Endothelial cell of hepatic sinusoid (primary cell): ENCODE results near the gene ZNF730.
"Not testable (repeated sequence)": the region's sequence is repeated elsewhere in the genome, so short reads cannot be mapped to it uniquely, and the experiment has no call there.

Experiments
- in situ Hi-C: cut with HindIII; loops from 2 replicates; pipeline ENCODE4 v1.10.0; 2017; ENCODE audit warnings: low sequenced_read_pairs

ZNF730 gene

DNA sequence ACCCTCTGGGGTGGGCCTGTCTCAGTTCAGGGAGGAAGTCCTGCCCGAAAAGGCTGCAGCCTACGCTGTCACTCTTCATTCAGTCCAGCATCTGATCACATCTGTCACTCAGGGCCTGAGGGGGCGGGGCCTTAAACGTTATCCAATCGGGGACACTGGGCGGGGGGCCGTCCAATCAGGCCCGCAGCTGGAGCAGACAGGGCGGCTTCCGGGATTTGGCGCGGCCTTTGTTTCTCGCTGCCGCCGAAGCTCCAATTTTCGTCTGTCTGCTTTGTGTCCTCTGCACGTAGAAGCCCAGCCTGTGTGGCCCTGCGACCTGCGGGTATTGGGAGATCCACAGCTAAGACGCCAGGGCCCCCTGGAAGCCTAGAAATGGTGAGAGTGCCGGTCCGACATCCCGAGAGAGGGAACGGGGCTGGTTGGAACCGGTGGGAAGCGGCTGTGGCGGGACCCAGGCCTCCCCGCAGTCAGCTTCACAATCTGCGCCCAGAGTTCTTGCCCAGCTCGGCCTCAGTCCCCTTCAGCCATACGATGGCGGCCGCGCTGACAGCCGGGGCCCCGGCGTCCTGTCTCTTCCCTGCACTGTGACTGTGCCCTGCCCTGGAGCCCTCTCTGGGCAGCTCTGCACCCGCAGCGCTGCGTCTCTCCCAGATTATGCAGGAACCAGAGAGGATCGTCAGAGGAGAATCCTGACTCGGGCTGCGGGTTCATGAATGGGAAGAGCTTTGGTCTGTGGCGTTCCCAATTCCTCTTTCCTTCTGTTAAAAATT is at the start of gene ZNF730:
TSS of gene ZNF730 (plus strand) at position 224 of the 770 bp plus-strand sequence. CDS start at position 373, 149 bp downstream.
- in situ Hi-C loops, result no loop called here

- in situ Hi-C loops, result no loop called here
Observed at GRCh38 chr19:23070353-23071146, 46.3 kb upstream of the ZNF730 start.

DNA sequence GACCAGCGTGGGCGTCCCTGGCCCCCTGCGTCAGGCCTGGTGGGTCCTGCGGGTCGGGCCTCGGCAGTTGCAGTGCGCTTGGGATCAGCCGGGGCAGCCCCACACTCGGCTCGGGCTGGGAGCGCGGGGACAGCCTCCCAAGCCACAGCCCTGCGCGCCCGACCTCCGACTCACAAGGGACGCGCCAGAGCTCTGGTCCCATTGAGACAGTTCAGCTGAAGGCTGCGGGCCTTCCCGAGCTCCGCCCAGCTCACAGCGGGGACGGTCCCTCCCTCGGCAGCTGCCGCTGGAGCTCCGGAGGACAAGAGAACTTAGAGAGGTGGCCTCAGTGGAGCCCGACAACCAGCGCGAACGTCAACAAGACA is 45.7 kb upstream of the ZNF730 start:
- in situ Hi-C loops, result no loop called here

DNA sequence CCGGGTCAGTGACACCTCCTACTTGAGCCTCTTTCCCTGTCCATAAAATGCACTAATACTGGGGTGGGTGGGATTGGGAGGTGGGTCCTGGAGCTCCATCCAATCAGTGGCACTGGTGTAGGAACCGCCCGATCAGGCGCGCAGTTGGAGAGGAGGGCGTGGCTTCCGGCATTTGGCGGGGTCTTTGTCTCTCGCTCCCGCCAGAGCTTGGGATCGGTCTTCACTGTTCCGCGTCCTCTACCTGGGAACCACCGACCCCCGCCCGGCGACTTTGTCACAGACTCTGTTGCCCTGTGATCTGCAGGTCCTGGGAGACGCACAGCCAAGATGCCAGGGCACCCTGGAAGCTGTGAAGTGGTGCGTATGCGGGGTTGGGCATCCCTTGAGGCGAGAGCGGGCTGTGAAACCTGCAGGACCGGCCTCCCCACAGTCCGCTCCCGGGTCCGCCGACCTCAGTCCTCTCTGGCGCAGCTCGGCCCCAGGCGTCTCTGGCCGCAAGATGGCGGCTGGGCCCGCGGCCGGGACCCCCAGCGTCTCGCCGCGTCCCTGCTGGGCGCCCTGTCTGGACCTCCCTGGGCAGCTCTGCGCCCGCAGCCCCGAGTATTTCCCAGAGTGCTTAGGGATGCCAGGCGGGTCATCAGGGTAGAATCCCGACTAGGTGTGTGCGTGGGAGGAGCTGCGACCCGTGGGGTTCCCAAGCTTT is 41.6 kb upstream of the ZNF730 start:
- in situ Hi-C loops, result no loop called here

- in situ Hi-C loops, result not testable (repeated sequence)
Observed at GRCh38 chr19:23077776-23078175, 39.0 kb upstream of the ZNF730 start.

DNA sequence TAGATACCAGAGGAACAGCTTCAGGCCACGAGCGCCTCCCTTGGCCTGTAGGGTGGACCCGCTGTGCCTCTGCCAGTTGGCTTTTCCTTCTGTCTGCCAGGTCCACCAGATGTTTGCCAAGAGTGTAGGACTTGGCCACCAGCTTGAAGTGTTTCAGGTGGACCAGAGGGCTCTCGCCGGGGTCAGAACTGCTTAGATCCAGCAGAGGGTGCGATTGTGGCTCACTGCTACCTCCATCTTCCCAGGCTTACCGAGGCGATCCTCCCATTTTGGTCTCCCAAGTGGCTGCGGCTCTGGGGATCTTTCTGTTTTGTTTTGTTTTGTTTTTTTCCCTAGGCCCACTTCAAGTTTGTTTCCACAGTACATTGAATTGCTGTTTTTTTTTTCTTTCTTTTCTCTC is 23.0 kb upstream of the ZNF730 start:
- in situ Hi-C loops, result no loop called here

GRCh38 chr19:23095418-23095817 is 21.4 kb upstream of the ZNF730 start:
- in situ Hi-C loops, result no loop called here

DNA sequence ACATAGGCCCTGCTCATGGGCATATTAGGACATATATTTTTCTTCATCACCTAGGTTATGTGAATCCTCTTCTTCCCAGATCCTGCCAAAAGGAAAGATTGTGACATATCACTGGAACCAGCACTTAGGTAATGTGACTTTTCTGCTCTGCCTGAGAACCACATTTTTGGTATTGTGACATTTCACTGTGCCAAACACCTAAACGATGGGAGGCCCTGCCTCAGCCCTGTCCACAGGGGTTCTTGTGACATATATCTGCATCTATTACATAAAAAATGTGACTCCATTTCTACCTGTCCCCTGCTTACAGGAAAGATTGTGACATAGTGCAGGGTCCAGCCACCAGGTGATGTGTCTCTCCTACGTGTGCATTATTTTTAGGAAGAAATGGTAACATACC is 18.5 kb upstream of the ZNF730 start:
- in situ Hi-C loops, result no loop called here

DNA sequence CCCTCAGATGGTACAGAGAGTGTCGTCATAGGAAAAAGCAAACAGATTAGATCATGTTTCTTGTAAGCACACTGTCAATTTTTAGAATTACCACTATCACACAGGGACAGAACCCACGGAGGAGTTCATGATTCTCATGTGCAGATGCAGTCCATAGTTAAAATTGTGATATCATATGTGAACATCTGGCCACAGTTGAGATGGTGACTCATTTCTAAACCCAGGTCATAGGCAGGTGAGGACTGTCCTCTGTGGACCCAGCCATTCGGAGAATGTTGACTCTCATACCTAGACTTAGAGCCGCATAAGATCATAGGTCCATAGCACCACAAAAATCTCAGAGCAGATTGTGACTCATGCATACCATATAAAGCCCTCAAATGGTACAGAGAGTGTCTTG is 17.8 kb upstream of the ZNF730 start:
- in situ Hi-C loops, result no loop called here

- in situ Hi-C loops, result no loop called here
Observed at GRCh38 chr19:23099966-23100365, 16.9 kb upstream of the ZNF730 start.

- in situ Hi-C loops, result no loop called here
Observed at GRCh38 chr19:23101241-23101640, 15.6 kb upstream of the ZNF730 start.

- in situ Hi-C loops, result no loop called here
Observed at GRCh38 chr19:23118400-23118799, 1.6 kb downstream of the ZNF730 start.

GRCh38 chr19:23134211-23134610 is 17.4 kb downstream of the ZNF730 start:
- in situ Hi-C loops, result not testable (repeated sequence)

DNA sequence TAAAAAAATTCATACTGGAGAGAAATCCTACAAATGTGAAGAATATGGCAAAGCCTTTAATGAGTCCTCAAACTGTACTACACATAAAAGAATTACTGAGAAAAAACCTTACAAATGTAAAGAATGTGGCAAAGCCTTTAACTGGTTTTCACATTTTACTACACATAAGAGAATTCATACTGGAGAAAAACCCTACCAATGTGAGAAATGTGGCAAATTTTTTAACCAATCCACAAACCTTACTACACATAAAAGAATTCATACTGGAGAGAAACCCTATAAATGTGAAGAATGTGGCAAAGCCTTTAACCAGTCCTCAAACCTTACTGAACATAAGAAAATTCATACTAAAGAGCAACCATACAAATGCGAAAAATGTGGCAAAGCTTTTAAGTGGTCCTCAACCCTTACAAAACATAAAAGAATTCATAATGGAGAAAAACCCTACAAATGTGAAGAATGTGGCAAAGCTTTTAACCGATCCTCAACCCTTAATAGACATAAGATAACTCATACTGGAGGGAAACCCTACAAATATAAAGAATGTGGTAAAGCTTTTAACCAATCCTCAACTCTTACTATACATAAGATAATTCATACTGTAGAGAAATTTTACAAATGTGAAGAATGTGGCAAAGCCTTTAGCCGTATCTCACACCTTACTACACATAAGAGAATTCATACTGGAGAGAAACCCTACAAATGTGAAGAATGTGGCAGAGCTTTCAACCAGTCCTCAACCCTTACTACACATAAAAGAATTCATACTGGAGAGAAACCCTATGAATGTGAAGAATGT is 29.0 kb downstream of the ZNF730 start:
- in situ Hi-C loops, result no loop called here

DNA sequence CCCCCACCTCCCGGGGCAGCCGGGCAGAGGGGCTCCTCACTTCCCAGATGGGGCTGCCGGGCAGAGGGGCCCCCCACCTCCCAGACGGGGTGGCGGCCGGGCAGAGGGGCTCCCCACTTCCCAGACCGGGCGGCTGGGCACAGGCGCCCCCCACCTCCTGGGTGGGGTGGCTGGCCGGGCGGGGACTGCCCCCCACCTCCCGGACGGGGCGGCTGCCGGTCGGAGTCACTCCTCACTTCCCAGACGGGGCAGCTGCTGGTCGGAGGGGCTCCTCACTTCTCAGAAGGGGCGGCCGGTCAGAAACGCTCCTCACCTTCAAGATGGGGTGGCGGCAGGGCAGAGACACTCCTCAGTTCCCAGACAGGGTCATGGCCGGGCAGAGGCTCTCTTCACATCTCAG is 43.9 kb downstream of the ZNF730 start:
- in situ Hi-C loops, result no loop called here

DNA sequence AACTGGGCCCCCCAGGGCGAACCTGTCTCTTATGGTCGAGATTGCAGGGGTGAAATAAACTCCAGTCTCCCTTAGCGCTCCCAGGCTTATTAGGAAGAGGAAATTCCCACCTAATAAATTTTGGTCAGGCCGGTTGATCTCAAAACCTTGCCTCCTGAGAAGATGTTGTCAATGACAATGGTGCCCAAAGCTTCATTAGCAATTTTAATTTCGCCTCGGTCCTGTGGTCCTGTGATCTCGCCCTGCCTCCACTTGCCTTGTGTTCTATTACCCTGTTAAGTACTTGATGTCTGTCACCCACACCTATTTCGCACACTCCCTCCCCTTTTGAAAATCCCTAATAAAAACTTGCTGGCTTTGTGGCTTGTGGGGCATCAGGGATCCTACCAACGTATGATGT is 51.5 kb downstream of the ZNF730 start:
- in situ Hi-C loops, result not testable (repeated sequence)

- in situ Hi-C loops, result no loop called here
Observed at GRCh38 chr19:23183251-23183650, 66.4 kb downstream of the ZNF730 start.

GRCh38 chr19:23190341-23190740 is 73.5 kb downstream of the ZNF730 start:
- in situ Hi-C loops, result no loop called here
